HG02943 (cell line): ENCODE results near the gene CMTM8.
"Not testable (repeated sequence)": the region's sequence is repeated elsewhere in the genome, so short reads cannot be mapped to it uniquely, and the experiment has no call there.

ENCODE experiments used
- ATAC-seq: cut with Tn5 transposase; IDR thresholded peaks from one replicate; pipeline ENCODE4 v1.9.1; 2021; ENCODE audit warnings: mild to moderate bottlenecking, low read depth, moderate library complexity; ENCODE audit not compliant: unreplicated experiment

The CMTM8 gene

DNA sequence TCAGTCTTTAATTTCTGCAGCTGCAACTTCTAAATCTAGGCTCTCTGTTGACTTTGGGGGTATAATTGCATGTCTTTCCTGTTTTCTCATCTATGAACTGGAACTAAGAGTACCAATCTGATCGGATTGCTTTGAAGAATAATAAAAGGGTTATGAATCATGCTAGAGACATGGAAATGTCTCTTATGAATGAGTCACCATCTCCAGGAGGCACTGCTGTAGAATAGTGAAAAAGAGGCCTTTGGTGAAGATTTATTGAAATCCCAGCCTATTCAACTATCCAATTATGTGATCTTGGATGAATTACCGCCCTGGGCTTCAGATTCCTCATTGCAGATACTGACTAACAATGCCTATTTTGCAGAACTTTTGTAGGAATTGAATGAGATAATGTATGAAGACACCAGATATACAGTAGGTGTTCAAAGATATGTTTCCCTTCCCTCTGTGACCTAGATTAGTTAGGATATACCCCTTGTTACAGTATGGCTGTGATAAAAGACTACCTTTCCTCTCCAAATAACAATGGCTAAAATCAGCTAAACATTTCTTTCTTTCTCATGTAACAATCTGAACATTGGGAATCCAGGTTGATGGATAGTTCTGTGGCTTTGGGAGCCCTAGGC is 11.5 kb upstream of the CMTM8 start:
- ATAC-seq, result no peak

- not testable (repeated sequence) for ATAC-seq
Observed at GRCh38 chr3:32228743-32229142, 9.7 kb upstream of the CMTM8 start.

DNA sequence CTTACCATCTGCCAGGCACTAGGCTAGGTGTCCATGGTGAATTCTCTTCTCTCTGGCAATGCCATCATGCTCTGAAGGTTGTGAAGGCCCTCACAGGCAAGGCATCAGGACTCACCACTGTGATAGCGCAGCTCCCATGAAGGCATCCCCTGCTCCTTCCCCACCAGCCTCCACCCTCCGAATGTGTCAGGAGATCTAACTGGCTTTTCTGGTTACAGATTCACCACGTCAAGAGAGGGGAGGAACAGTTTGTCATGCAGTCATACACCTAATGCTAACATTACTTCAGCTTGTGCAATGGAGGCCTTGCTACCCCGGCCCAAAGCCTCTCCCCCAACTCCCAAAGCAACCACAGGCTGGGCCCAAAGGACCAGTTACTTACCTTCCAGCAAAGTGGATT is 8.9 kb upstream of the CMTM8 start:
- no peak for ATAC-seq

DNA sequence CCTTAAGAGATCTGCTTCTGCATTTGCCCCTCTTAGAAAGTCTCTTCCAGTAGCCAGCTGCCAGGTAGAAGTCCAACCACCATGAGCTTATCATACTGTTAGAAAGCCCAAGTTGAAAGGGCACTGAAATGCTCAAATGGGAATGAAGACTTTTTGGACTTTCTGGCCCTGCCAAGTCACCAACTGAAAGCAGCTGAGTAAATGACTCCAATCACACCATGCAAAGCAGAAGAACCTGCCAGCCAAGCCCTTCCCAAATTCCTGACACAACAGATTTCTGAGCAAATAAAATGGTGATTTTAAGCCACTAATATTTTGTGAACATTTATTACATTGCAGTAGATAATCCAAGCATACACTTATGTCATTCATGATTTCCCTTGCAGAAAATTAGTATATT is 2.1 kb upstream of the CMTM8 start:
- ATAC-seq, result no peak

DNA sequence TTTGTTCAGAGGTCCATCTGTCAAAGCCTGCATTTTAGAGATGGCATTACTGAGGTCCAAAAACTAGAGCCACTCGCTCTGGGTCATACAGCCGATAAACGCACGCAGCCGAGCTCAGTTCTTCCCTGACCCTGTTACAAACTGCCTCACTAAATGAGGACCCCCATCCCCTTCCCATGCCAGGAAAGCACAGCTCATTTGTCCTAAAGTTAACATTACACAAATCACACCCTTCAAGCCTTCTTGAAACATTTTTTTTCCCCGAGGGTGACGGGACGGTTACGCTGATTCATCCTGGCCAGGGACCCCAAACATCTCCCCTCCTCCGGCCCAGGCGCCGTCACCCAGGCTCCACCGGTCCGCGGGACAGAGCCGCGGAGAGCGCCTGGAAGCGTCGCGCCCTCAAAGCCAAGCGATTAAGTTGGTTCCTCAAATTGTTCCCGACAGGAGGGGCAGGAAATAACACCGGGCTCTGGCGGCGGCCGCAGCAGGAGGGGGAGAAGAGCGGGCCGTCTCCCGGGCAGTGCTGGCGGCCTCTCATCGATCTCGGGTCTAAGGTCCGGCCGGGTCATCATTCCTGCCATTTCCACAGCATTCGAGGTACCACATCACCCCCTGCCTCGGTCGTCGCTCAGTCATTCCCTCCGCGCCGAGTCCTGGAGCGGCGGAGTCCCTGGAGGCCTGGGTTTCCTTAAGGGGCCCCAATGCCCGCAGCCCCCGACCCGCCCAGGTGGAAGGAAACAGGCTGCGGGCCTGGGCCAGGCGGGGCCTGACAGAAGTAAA is 619 bp upstream of the CMTM8 start:
- no peak for ATAC-seq

DNA sequence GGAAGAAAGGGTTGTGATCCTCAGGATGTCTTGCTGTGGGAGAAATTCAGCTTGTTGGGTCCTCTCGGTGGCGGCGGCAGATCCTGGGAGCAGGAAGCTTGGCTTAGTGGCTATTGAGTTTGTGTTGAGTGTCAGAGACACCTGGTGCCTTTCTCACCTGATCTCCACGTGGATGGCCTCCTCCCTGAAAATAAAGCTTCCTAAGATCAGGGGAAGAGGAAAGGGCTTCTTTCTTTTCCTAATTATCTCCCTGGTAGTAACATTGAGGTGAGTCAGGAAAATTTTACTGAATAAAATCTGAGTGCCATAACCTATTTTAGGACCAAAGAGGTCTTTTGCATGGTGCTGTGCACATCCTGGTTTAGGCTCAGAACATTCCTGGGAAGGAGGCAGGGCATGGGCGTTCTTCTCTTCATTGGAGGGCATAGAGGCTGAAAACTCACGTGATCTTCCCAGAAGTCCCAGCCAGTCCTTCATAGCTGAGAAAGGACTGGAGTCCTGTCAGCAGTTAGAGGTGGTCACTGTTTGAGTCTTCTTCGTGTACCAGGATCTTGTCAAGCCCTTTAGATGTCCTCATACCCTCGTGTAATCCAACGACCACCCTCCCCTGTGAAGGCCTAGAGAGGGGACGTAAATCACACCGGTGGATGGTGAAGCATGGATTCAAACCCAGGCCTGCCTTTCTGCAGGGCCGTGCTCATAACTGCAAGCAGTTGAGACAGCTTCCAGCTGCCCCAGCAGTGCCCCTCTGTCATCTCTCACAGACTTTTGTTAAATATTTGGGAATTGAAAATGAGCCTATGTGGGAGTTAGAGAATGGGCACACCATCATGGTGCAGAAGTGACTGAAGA is 1.1 kb downstream of the CMTM8 start:
- no peak for ATAC-seq

DNA sequence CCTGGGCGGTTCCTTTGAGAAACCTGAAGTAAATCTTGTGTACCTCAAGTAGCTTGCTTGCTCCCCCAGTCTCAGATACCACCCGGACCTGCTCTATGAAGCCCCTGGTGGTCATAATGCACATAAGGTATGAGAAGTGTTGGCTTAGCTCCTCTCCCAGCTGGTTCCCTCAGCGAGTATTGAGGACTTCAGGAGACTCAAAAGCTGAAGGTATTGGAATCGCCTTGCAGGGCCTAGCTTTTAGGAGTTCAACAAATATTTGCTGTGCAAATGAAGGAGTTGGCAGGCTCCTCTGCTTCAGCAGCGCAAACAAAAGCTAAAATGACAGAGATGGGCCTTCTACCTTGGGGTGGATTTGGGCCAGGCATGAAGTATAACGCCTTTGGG is 1.7 kb downstream of the CMTM8 start:
- no peak for ATAC-seq

GRCh38 chr3:32241100-32241499 is 2.6 kb downstream of the CMTM8 start:
- ATAC-seq, result no peak

DNA sequence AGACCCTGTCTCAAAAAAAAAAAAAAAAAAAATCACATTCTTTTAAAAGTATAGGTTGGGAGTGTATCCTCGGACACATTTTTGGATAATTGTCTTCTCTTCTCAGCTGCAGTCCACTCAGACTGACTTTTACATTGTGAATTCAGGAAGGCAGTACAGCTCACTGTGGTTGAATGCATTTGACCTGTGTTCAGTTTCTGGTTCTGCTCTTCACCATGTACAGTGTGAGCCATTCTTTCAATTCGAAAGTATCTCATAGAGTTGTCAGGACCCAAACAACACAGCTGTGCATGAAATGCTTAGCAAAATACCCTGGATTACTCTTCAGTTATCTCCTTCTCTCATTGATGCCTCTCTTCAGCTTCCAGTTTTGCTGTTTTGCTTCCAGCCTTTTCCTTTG is 5.0 kb downstream of the CMTM8 start:
- ATAC-seq, result no peak

DNA sequence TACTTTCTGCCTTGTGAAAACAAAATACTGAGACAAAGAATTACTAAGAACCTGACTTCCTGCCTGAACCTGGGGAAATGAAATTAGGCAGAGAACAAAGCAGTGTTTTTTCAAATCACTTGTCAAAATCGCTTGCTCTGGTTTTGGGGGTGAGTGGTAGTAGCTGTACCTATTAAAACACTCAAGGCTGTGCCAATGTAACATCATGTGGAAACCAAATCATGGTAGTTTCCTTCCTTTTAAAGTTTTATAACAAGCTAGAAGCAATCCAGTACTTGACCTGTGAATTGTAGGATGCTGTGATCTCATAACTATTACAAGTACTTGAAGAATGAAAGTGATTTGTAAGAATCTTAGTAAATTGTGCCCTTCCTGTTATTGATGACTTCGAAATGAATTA is 6.7 kb downstream of the CMTM8 start:
- no peak for ATAC-seq

DNA sequence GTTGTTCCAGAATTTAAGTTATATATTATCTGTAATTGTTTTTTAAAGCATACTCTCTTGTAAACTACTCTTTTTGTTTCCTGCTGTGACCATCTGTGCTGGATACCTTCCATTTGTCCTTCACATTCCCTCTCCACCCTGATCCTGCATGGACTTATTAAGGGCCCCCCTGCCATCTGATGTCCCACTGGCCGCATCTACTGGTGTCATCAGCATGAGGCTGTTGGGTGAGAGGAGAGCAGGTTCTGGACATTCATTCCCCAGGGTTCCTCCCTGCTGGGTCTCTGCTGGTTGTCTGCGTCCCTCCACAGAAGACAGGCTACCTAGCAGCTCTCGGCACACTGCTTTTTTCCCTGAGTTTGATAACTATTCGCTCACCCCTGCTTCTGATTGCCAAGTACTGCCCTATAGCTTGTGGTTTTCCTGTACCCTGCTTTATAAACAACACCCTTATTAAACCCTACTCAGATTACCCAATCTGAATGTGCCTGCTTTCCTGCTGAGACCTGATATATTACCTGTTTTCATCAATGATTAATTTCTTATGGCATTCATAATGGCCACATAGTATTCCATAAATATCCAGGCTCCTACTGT is 7.7 kb downstream of the CMTM8 start:
- no peak for ATAC-seq

DNA sequence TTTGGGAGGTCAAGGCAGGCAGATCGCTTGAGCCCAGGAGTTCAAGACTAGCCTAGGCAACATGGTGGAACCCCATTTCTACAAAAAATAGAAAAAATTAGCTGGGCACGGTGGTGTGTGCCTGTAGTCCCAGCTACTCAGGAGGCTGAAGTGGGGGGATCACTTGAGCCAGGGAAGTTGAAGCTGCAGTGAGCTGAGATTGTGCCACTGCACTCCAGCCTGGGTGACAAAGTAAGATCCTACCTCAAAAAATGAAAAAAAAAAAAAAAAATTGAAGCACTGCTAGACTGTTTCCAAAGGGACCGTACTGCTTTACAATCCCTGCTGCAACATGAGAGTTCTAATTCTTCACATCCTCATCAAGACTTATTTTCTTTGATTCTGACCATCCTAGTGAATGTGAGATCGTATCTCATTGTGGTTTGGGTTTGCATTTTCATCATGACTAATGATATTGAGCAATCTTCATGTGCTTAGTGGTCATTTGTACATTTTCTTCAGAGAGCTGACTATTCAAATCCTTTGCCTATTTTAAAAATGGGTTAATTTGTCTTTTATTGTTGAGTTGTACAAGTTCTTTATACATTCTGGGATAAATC is 10.8 kb downstream of the CMTM8 start:
- ATAC-seq, result no peak

DNA sequence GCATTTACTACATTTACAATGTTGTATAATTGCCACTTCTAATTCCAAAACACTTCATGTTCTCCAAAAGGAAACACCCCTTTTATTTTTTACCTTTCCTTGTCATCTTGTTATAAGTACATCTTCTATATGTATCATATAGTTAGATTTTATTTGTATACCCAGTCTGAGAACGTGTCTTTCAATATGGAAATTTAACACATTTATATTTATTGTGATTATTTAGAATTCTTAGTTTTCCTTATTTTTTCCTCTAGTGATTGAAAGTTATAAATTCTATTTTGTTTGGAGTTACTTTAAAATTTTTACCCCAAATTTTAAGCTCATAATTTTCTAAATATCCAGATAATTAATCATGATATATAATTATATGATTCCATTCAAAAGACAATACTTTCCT is 15.8 kb downstream of the CMTM8 start:
- no peak for ATAC-seq

GRCh38 chr3:32255345-32255744 is 16.9 kb downstream of the CMTM8 start:
- ATAC-seq, result no peak

GRCh38 chr3:32256206-32256605 is 17.7 kb downstream of the CMTM8 start:
- no peak for ATAC-seq

GRCh38 chr3:32257042-32257441 is 18.6 kb downstream of the CMTM8 start:
- no peak for ATAC-seq

DNA sequence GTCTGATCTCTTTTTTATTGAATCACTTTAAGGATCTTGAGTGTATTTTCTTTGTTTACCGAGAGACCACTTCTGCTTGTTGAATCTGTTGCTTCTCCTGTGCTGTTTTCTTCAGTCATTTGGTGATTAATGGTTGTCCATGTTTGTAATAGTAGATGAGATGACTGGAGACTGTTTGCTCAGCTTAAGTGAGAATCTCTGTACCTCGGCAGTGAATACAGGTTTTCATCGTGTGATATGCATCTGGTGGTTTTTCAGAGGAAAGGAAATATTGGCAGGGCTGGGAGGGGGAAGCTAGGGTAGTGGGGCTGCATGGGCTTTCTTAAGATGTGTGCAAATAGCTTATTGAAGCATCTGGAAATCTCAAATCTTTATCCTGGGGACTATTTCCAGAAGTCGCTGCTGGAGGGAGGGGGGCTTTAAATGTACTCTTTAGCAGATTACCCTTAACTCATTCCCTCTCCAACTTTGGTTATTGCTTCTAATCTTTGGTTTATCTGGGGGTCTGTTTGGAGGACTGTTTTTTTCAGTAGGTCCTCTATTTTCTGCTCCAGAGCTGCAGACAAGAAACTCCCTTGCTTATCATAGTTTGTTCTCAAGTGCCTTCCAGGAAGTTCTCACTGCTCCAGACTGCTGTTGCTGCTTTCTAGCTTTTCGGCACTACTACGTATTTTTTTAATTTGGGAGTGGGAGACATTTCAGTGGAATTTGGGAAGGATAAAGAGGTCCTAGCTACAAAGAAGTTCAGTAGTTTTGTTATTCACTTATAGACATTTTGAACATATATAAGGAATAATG is 19.4 kb downstream of the CMTM8 start:
- ATAC-seq, result no peak

DNA sequence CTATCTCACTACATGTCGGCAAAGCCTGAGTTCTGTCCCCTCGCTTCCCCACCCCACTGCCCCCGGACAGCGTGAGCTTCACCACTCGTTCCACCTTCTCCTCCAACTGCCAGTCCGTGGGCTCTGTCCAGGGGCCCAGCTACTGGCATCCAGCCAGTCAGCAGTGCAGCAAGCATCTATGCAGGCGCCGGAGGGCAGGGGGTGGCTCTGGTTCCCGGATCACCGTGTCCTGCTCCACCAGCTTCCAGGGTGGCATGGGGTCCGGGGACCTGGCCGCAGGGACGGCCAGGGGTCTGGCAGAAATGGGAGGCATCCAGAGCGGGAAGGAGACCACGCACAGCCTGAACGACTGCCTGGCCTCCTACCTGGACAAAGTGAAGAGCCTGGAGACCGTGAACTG is 20.4 kb downstream of the CMTM8 start:
- ATAC-seq, result no peak

- no peak for ATAC-seq
Observed at GRCh38 chr3:32261545-32261944, 23.1 kb downstream of the CMTM8 start.

- no peak for ATAC-seq
Observed at GRCh38 chr3:32262201-32262600, 23.7 kb downstream of the CMTM8 start.
